Activated CD8-positive, alpha-beta memory T cell treated with anti-CD3 and anti-CD28 coated beads for 24 hours (primary cell): Measurements from ENCODE around the gene RAD9A.

Experiments
- DNase-seq: peaks from one replicate; pipeline ENCODE4 v3.0.0-alpha.2; 2020

Gene RAD9A

GRCh38 chr11:67442504-67443404 is 51.0 kb downstream of the RAD9A start:
- no peak for DNase-seq

DNA sequence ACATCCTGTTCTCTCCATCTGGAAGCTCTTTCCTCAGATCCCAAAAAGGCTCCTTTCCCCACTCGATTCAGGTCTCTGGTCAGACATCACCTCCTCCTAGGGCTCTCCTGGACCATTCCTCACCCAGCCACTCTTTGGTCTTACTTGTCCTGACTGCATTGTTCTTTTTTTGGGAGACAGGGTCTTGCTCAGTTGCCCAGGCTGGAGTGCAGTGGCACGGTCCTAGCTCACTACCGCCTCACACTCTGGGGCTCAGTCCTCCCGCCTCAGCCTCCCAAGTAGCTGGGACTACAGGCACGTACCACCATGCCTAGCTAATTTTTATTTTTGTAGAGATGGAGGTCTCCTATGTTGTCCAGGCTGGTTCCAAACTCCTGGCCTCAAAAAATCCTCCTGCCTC is 53.7 kb downstream of the RAD9A start:
- DNase-seq, result no peak
